Erythroblast (primary cell): ENCODE measurements around the gene GFM2.
A peak's percentile ranks its signal among the peaks of the same experiment; 100 is the strongest.
"Not testable (repeated sequence)": the region's sequence is repeated elsewhere in the genome, so short reads cannot be mapped to it uniquely, and the experiment has no call there.

Experiments used
- DNase-seq, 2 experiments: peaks; one replicate each; lab custom pipeline; 2025; lab: John Stamatoyannopoulos, UW
- GATA1 ChIP-seq: IDR thresholded peaks from 2 replicates; pipeline ENCODE4 v1.6.1; 2011; ENCODE audit warnings: low read depth, mild to moderate bottlenecking, control low read depth, low read length, moderate library complexity
- POLR2A ChIP-seq: IDR thresholded peaks from 2 replicates; pipeline ENCODE4 v1.6.1; 2011; ENCODE audit warnings: mild to moderate bottlenecking, low read length

The GFM2 gene

DNA sequence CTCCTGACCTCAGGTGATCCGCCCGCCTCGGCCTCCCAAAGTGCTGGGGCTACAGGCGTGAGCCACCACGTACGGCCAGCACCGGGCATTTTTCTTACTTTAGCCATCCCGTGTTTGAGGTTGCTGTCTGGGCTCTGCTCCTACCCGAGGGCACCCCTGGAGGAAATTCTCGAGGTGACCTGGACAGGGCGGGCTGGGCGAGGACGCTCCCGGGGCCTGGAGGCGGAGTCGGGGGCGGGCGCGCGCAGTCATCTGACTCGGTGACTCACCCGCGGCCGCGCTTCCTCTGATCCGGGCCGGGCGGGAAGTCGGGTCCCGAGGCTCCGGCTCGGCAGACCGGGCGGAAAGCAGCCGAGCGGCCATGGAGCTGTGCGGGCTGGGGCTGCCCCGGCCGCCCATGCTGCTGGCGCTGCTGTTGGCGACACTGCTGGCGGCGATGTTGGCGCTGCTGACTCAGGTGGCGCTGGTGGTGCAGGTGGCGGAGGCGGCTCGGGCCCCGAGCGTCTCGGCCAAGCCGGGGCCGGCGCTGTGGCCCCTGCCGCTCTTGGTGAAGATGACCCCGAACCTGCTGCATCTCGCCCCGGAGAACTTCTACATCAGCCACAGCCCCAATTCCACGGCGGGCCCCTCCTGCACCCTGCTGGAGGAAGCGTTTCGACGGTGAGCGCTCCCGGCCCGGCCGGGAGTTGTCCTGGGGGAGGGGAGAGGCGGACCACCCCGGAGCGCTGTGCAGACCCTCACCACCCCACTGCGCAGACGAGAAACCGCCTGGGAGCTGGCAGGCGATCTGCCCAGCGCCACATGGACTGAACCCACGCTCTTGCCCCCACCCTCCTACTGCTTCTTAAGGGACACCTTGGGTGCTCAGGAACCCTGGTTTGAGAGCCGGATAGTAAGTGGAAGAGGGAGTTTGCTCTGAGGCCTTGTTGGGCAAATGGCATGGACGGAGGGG is 81.7 kb downstream of the GFM2 start, which contains the start of gene HEXB:
TSS of gene HEXB (plus strand) at position 334 of the 952 bp plus-strand sequence. CDS start at position 362, 28 bp downstream.
- TF ChIP-seq POLR2A (peak; percentile 80), GATA1 (no peak)
- peak; percentile 86 to 93 for DNase-seq

DNA sequence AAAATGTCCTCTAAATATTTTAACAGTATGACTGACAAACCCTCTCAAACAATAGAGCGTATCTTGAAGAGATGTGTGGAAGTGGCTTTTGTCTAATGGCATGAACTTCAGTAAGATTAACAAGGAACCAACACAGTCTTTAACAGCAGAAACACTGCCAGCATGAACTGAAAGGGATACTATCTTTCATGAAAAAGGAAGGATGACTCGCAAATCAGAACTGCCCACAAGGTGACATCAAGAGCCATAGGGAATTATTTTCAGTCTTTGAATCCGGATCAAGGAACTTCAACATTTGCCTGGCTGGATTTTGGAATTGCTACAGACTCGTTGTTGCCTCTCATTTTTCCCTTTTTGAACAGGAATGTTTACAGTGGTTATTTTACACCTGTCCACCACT is 87.0 kb downstream of the GFM2 start:
- no peak for DNase-seq
- TF ChIP-seq GATA1 (no peak), POLR2A (no peak)

DNA sequence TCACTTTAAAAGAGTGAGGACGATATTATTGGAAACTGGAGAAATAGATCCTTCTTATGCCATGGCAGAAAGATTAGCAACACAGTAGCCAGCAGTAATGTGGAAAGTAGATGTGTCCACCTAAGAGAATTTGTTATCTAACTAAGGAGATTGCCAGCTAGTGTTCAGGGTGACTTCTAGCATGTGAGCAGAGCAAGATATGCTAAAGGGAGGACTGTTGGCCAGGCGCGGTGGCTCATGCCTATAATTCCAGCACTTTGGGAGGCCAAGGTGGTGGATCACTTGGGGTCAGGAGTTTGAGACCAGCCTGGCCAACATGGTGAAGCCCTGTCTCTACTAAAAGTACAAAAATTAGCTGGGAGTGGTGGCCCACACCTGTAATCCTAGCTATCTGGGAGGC is 87.6 kb downstream of the GFM2 start:
- DNase-seq, result peak; percentile 2 to 32

DNA sequence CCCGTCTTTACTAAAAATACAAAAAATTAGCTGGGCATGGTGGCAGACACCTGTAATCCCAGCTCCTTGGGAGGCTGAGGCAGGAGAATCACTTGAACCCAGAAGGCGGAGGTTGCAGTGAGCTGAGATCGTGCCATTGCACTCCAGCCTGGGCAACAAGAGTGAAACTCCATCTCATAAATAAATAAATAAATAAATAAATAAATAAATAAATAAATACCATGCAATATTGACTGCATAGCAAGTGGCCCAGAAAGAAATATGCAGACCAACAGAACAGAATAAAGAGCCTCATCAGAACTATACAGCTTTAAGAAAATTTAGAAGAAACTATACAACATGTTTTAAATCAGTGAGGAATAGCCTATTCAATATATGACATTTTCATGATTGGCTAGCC is 88.8 kb downstream of the GFM2 start:
- not testable (repeated sequence) for DNase-seq

DNA sequence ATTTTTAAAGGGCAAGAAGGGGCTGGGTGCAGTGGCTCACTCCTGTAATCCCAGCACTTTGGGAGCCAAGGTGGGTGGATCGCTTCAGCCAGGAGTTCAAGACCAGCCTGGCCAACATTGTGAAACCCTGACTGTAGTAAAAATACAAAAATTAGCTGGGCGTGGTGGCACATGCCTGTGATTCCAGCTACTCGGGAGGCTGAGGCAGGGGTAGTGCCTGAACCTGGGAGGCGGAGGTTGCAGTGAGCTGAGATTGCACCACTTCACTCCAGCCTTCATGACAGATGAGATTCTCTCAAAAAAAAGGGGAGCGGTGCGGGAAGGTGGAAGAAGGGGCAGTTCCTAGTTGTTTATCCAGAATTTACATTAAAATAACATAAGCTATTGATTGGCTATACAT is 90.5 kb downstream of the GFM2 start:
- DNase-seq, result not testable (repeated sequence)

DNA sequence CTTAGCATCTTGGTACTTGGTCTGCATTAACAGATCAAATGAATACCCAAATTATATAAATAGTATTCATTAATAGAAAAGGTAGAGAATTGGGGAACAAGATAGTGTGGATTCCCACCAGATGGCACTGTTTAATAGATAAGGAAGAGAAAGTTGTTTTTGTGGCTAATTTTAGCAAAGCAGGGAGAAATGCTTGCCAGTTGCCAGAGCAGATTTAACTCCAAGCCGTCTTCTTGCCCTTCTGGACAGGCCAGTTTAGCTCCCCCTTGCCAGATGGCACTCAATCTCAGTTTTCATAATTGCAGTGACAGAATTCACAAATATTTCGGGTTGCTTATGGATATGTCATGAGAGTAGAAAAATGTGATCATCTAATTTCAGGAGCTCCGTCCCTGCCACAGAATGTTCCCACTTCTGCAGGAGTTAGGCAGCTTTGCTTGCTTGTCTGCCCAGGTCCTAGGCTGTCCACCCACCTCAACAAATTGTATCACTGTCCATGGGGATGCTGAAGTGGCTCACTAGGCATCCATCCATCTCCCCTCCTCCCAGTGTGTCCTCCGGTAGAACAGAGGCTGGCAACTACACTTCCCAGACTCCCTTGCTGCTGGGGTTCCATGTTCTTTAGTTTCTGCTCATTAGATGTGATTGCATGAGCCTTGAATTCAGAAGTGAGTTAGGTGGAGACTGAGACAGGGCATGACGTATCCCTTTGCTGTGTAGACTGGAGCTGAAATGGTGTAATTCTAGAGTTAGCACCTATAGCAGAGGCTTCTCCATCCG is 93.7 kb downstream of the GFM2 start:
- DNase-seq, result peak; percentile 35 to 52
- TF ChIP-seq GATA1 (no peak), POLR2A (no peak)

DNA sequence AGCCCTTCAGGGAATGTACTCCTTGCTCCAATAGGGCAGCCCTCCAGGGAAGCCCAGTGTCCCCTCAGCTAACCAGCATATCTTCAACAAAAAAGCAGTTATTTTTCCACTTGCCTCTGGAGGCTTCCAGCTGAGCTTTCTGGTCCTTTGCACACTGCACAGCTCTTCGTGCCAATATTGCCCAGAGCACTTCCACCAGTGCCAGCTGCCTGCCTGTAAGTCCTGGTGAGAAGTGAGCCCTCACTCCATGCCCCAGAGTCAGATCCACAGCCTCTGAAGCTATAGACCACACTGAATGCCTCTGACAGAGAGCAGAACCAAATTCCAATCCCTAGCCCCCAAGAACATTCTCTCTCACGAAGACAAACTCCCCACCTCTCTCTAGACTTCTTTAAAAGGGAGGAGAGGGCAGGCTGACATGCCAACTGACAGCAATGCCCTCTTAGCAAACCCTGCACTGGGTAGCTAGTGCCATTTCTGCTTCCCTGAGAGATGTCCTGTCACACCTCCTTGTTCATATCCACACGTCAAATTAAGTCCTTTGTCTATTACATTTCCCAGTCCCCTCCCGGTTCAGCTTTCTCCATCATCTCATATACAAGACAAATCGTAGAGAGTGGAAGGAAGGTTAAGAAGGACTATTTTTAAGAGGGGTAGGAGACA is 94.6 kb downstream of the GFM2 start:
- no peak for DNase-seq
- TF ChIP-seq GATA1, result no peak
- no peak for TF ChIP-seq POLR2A
